PC-9 (cell line): ENCODE results near the gene MCOLN1.

ENCODE experiments used
- CTCF ChIP-seq: fragments of 200-600 bp; sonication (generic); conservative IDR thresholded peaks from 2 replicates; pipeline ENCODE4 v1.6.1; 2017; ENCODE audit warnings: mixed run types, antibody characterized with exemption, mild to moderate bottlenecking, moderate library complexity
- EZH2 ChIP-seq: fragments of 200-600 bp; sonication (generic); IDR thresholded peaks from 2 replicates; pipeline ENCODE4 v1.8.0; 2017; ENCODE audit warnings: antibody characterized with exemption, low read depth

- no peak for TF ChIP-seq CTCF
- no peak for TF ChIP-seq EZH2
Measured at GRCh38 chr19:7494416-7495098, 27.9 kb upstream of the MCOLN1 start.
